ENCODE results near the gene IPO11. TPM values are rescaled to one million over a fixed set of nuclear protein-coding genes. Genes with fewer than 3 reads are reported as not detected.
"Not testable (repeated sequence)": the region's sequence is repeated elsewhere in the genome, so short reads cannot be mapped to it uniquely, and the experiment has no call there.

Gene IPO11
- total RNA-seq, 4 donors from 2014 or later: 20.8 to 48.2 (median 23.6) TPM

DNA sequence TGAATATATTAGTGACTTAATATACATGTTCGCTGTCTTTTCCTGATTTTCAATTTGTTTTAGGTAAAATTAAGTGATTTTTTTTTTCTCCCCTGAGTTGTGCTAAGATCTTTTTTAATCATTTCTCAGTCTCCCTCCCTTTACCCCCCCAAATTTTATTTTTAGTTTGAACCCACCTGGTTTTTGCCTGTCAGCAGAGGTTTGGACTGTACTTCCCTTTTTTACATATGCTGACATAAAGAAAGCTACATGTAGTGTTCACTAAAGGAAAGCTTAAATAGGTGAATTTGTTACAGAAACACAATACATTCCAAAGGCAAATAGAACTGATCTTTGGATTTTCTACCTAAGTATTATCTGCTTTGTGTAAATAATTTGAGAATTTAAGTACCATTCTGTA, 82.2 kb downstream of the IPO11 start:
- no peak for DNase-seq (ENCODE audit: low spot score)
- ATAC-seq (ENCODE audit: low FRiP score): no peak
- TF ChIP-seq CTCF (IDR thresholded peaks at IDR 0.05): no peak

DNA sequence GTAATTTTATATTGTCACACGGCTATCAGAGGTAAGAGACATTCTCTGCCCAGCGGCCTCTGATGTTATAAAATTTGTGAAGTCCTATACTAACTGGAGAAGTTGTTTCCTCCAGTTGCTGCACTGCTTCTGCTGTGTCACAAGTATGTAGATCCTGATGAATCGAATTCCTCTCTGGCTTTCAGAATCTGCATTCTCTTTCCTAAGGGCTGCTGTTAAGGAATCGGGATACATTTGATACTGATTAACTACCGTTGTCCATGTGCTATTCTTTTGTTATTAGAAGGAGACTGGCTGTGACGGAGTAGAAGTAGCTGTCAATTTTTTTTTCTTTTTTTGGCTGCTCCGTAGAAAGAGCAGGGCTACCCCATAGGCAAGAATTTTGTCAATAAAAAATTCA, 84.3 kb downstream of the IPO11 start:
- ATAC-seq (ENCODE audit: low FRiP score) (no peak), DNase-seq (ENCODE audit: low spot score) (no peak)
- TF ChIP-seq CTCF (IDR thresholded peaks at IDR 0.05): no peak

GRCh38 chr5:62498961-62499360, 86.4 kb downstream of the IPO11 start:
- TF ChIP-seq CTCF (IDR thresholded peaks at IDR 0.05): no peak
- no peak for ATAC-seq (ENCODE audit: low FRiP score)
- DNase-seq (ENCODE audit: low spot score): no peak

- DNase-seq (ENCODE audit: low spot score) (no peak), ATAC-seq (ENCODE audit: low FRiP score) (no peak)
- no peak for TF ChIP-seq CTCF (IDR thresholded peaks at IDR 0.05)
These were observed 87.2 kb downstream of the IPO11 start for GRCh38 chr5:62499756-62500155.

- ATAC-seq (ENCODE audit: low FRiP score) (no peak), DNase-seq (ENCODE audit: low spot score) (no peak)
- TF ChIP-seq CTCF (IDR thresholded peaks at IDR 0.05): no peak
These were observed 90.0 kb downstream of the IPO11 start for GRCh38 chr5:62502456-62503101.

DNA sequence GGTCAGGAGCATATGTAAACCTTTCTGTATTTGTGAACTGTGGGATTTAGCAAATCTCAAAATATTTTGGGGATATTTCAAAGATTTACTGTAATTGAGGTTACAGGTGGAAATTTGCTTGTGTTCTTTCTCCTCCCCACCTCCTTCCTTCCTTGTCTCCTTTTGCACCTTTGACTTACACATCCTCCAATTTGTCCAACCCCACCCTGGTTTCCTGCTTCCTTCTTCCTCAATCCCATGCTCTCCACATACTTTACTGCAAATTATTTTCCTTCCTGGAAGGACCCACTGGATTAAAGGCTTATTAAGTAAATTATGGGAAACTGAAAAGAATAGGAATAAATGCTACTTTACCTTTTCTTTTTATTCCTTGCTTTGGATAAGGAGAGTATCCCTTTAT, 91.6 kb downstream of the IPO11 start:
- DNase-seq (ENCODE audit: low spot score): no peak
- ATAC-seq (ENCODE audit: low FRiP score): no peak
- TF ChIP-seq CTCF (IDR thresholded peaks at IDR 0.05): no peak

DNA sequence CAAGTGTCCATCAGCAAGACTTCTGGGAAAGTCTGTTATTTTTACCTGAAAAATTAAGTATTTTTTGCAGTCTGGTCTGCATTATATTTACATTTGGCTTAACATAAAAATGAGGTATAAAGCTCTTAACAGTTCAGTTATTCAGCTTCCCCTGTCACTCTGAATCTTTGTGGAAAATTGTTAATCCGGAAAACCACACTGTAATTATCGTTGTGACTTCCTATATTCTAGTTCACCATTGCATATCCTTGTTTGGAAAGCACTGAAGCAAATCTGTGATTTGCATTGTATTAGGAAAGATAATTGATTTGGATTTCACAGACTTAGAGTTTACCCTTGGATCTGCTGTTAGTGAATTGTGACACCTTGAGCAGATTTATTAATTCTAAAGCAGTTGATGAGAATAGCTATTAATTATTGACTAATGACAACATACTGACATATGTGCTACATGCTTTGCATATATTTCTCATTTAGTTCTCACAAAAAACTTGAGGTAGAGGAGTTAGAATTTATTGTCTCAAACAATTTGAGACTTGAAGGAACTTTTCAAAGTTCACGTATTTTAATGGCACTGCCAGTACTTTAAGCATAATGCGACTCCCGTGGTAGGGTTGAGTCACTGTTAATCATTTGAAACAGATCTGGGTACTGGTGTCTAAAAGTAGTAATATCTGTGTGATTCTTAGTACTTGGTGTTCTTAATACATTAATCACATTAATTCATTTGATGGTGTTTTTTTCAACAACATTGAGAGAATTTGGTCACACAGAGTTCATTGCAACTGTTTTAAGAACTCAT, 94.3 kb downstream of the IPO11 start:
- DNase-seq (ENCODE audit: low spot score) (no peak), ATAC-seq (ENCODE audit: low FRiP score) (no peak)
- no peak for TF ChIP-seq CTCF (IDR thresholded peaks at IDR 0.05)

GRCh38 chr5:62508760-62509159, 96.2 kb downstream of the IPO11 start:
- not testable (repeated sequence) for DNase-seq (ENCODE audit: low spot score); ATAC-seq (ENCODE audit: low FRiP score)
